Ovary (tissue), 9 donors: ENCODE results near the gene ALPK1. TPM values are rescaled to one million over a fixed set of nuclear protein-coding genes. Genes with fewer than 3 reads are reported as not detected.

Experiments
- DNase-seq, 5 donors: peaks; one replicate each; pipeline ENCODE4 v3.0.0-alpha.2; 2019 to 2020
- H3K27ac ChIP-seq, 2 donors: fragments of 200-600 bp; one replicate each; pipeline versions ENCODE4 v1.5.1 to v1.8.0; 2019 to 2022
- H3K27me3 ChIP-seq: fragments of 200-600 bp; one replicate; pipeline ENCODE4 v1.8.0; 2022
- H3K36me3 ChIP-seq: fragments of 200-600 bp; sonication (generic); one replicate; pipeline ENCODE4 v1.5.1; 2019
- H3K4me1 ChIP-seq: one replicate; pipeline ENCODE4 v1.8.1; 2013; ENCODE audit warnings: mild to moderate bottlenecking, moderate library complexity; ENCODE audit not compliant: insufficient read depth
- H3K4me3 ChIP-seq: fragments of 200-600 bp; sonication (generic); one replicate; pipeline ENCODE4 v1.5.1; 2017
- H3K9me3 ChIP-seq, 2 donors: fragments of 200-600 bp in 1 of 2; sonication (generic) in 1 of 2; one replicate each; pipeline versions ENCODE4 v1.5.1 to v1.8.1; 2013 to 2019; ENCODE audit warnings: mild to moderate bottlenecking in 1 of 2, moderate library complexity in 1 of 2
- CTCF ChIP-seq, 3 donors: fragments of 450-650 bp in 2 of 3; fragments of 200-600 bp in 1 of 3; IDR thresholded peaks; one replicate each; pipeline versions ENCODE4 v1.5.1 to v1.8.0; 2016 to 2022; ENCODE audit warnings: antibody characterized with exemption in 3 of 3, mild to moderate bottlenecking in 1 of 3
- EP300 ChIP-seq: sonication (generic); formaldehyde crosslinking; IDR thresholded peaks from one replicate; pipeline ENCODE4 v1.6.1; 2017; ENCODE audit warnings: antibody characterized with exemption
- POLR2A ChIP-seq: fragments of 450-650 bp; IDR thresholded peaks from one replicate; pipeline ENCODE4 v1.6.1; 2017; ENCODE audit warnings: antibody characterized with exemption, mild to moderate bottlenecking, moderate library complexity
- WGBS, 3 donors: extraction: QIAGEN DNeasy Blood & Tissue Kit in 1 of 3; methylation state at CpG; one replicate each; pipeline versions ENCODE4 v1.1.5 to v1.1.7; 2013 to 2017; 5-methylcytosine and 5-hydroxymethylcytosine counted together
- intact Hi-C, 4 donors: fragments of 100-400 bp; cut with DNase I; formaldehyde crosslinking; loops; one replicate each; pipeline versions ENCODE4 v1.11.0 to v1.15.1; 2022 to 2023
- polyA plus RNA-seq, 2 donors: library from polyadenylated mRNA; stranded (reverse); fragments of 200-250 nt in 1 of 2; fragments of 350-450 nt in 1 of 2; fragmentation: Illumina TruSeq in 1 of 2; extraction: RNeasy Lipid Tissue Mini Kit (QIAGEN cat#74804) in 1 of 2; gene quantifications; one replicate each; pipeline ENCODE4 v1.2.3, GENCODE V29; 2013 to 2014
- total RNA-seq, 7 donors: library from RNA; depleted of rRNA in 2 of 7; stranded (reverse); fragments of >200 nt in 2 of 7; fragmentation: NEBNext Ultra II Directional in 3 of 7; extraction: Animal tissue kit (Norgen Biotek cat#: 25700) in 3 of 7; gene quantifications; one replicate each; pipeline versions ENCODE4 v1.1.0 to v1.2.4, GENCODE V29; 2016 to 2023
- donor health status: DM: no; HTN: no; CAD: no; lungs with moderate emphysema.
- donor health status: DM: no; HTN: no; CAD: no.
- donor health status: Bipolar disorder and iron deficiency.
- donor health status: DM: yes; HTN: yes; CAD: no.
- donor health status: DM: no; HTN: no; CAD: no.
- donor health status: DM: yes; HTN: yes; CAD: no.

ALPK1 gene
- total and polyA plus RNA-seq, 9 donors = 6.8 to 33.6 (median 21.3) TPM

DNA sequence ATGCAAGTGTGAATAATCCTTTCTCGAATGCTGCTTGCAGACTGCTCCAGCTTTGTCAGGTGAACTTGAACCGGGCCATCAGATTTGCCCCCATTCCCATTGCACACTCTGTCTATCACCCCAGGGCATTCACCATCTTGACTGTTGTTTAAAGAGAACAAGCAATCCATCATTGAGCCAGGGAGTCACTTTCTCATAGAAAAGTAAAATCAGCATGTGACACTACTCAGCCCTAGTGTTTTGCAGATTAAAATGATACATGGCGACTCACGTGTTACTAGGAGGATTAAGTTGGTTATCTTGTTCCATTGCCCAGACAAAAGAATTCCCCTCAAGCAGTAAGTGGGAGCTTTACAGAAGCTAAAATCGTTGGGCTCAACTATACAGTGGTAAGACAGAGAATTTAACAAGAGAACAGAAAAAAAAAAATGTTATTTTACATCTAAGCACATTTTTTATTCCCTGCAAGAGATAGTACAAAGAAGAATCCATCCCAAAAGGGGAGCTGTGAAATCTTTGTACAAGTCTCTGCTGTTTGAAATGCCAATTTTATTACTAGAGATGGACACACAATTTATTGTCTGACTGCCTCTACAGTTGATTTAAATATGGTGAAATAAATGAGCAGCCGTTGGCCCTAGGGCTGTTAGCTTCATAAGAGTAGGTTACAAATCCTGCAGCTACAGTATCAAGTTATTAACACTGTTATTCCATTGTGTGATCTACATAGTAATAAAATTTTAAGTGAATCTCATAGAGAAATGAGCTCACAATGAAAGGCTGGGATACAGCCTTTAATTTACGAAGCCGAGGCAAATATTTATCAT, 151.3 kb downstream of the ALPK1 start:
- TF ChIP-seq EP300 (no peak), POLR2A (no peak), CTCF (IDR thresholded peaks at IDR 0.05) (no peak)
- Histone ChIP-seq H3K36me3 (no peaks in the 10 kb centered on the region), H3K27ac (no peak overlapping the region), H3K9me3 (peaks cover 0 to 4% of the 10 kb centered on the region in 2 donors), H3K4me1 (no peaks in the 10 kb centered on the region), H3K27me3 (no peaks in the 10 kb centered on the region), H3K4me3 (no peak overlapping the region)
- intact Hi-C loops = no loop called here
- 43 to 50% (median 45%) methylated on average over 8 of the region's 8 CpGs for WGBS, 3 donors
- DNase-seq = no peak

DNA sequence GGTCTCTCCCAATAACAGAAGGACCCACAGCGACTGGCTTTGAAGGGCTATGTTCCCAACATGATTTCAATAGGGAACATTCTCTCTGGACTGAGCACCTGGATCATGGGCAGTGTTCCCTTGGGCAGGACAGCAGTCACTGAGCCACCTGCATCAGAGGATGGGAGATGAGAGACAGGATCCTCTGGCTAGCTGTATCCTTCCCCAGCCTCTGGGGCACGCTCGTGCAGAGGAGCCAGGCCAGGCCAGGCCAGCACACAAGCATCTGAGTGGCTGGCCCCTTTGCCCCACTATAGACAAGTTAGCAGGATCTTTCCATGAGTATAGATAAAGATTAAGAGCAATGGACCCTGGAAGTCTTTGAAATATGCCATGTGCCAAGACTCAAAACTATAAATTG, 152.5 kb downstream of the ALPK1 start:
- intact Hi-C loops = no loop called here
- Histone ChIP-seq H3K27me3 (no peaks in the 10 kb centered on the region), H3K4me1 (no peaks in the 10 kb centered on the region), H3K9me3 (peaks cover 0 to 4% of the 10 kb centered on the region in 2 donors), H3K4me3 (no peak overlapping the region), H3K36me3 (no peaks in the 10 kb centered on the region), H3K27ac (no peak overlapping the region)
- DNase-seq = no peak
- WGBS, 3 donors = 69 to 83% (median 71%) methylated on average over 3 of the region's 3 CpGs
- TF ChIP-seq POLR2A = no peak
- TF ChIP-seq EP300 = no peak
- TF ChIP-seq CTCF (IDR thresholded peaks at IDR 0.05) = no peak

DNA sequence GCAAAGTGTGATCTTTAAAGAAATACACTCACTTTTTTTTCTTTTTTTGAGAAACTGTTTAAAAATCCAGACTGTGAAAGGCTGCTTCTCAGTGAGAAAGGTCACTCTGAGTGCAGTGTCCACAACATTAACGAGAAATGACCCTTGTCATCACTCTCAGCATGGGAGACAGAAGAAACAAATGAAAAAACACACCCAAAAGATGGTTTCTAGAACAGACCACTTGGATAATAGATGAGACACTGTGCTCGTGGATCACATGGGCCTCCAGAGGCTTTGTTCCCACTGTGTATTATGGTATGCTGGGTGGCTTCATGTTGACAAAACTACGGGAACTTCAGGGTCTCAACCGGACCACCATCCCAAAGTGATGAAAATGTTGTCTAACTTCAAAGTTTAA, 153.9 kb downstream of the ALPK1 start:
- WGBS, 3 donors = 74 to 85% (median 84%) methylated on average over 4 of the region's 4 CpGs

GRCh38 chr4:112451831-112452230, 154.7 kb downstream of the ALPK1 start:
- Histone ChIP-seq H3K27ac (no peak overlapping the region), H3K9me3 (peaks cover 0 to 4% of the 10 kb centered on the region in 2 donors), H3K36me3 (no peaks in the 10 kb centered on the region), H3K4me3 (no peak overlapping the region), H3K27me3 (no peaks in the 10 kb centered on the region), H3K4me1 (no peaks in the 10 kb centered on the region)
- intact Hi-C loops = no loop called here
- WGBS, 3 donors = 64 to 68% (median 67%) methylated on average over 4 of the region's 4 CpGs
- DNase-seq = no peak
- TF ChIP-seq EP300 (no peak), POLR2A (no peak), CTCF (IDR thresholded peaks at IDR 0.05) (no peak)

More for the DNA sequence above, 153.9 kb downstream of the ALPK1 start:
- Histone ChIP-seq H3K4me1 (no peaks in the 10 kb centered on the region), H3K27me3 (no peaks in the 10 kb centered on the region), H3K27ac (no peak overlapping the region), H3K9me3 (peaks cover 0 to 4% of the 10 kb centered on the region in 2 donors), H3K4me3 (no peak overlapping the region), H3K36me3 (no peaks in the 10 kb centered on the region)
- intact Hi-C loops = no loop called here
- no peak for TF ChIP-seq EP300
- no peak for TF ChIP-seq POLR2A
- TF ChIP-seq CTCF (IDR thresholded peaks at IDR 0.05) = no peak
- no peak for DNase-seq
